DMS 273 (cell line): ENCODE results near the gene ALG14.
A peak's percentile ranks its signal among the peaks of the same experiment; 100 is the strongest.
"Not testable (repeated sequence)": the region's sequence is repeated elsewhere in the genome, so short reads cannot be mapped to it uniquely, and the experiment has no call there.

Experiments
- DNase-seq: peaks from one replicate; lab custom pipeline; 2025; ENCODE audit not compliant: unreplicated experiment; lab: John Stamatoyannopoulos, UW

Gene ALG14, protein sequence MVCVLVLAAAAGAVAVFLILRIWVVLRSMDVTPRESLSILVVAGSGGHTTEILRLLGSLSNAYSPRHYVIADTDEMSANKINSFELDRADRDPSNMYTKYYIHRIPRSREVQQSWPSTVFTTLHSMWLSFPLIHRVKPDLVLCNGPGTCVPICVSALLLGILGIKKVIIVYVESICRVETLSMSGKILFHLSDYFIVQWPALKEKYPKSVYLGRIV

DNA sequence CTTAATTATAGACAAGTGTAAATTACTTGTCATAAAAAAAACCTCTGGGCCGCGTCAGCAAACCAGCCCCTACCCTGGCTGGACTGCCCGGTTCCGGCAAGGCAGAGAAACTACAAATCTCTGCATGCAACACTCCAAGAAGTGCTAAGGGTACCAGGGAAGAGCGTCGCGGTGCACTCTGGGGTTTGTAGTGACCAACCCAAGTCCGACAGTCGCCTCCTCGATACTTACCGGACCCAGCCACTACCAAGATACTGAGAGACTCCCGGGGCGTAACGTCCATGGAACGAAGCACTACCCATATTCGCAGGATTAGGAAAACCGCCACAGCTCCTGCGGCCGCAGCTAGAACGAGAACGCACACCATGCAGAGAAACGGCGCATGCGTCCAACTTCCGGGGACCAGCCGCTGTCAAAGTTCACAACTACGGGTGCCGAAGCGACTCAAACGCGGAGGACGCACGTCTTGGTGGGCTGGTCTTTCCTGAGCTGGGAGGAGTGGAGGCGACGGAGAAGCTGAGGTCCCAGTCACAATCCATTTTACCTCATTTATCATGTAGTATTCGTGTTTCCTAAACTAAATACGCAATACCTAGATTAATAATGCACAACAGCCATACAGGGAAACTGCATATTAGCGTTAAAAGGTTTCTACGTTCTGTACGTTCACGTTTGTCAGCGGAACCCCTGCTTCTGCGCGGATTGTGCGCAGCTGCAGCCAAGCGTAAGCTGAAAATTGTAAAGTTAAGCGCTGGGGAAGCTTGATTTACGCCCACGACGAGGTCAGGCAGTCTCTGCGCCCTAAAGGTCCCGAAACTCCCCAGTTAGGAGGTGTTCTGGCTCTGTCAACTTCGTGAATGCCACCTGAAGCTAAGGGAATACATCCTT is at the start of gene ALG14:
TSS of gene ALG14 (minus strand) at position 420 of the 888 bp plus-strand sequence. CDS start at position 367, 53 bp downstream.
- peak; percentile 98 for DNase-seq

DNA sequence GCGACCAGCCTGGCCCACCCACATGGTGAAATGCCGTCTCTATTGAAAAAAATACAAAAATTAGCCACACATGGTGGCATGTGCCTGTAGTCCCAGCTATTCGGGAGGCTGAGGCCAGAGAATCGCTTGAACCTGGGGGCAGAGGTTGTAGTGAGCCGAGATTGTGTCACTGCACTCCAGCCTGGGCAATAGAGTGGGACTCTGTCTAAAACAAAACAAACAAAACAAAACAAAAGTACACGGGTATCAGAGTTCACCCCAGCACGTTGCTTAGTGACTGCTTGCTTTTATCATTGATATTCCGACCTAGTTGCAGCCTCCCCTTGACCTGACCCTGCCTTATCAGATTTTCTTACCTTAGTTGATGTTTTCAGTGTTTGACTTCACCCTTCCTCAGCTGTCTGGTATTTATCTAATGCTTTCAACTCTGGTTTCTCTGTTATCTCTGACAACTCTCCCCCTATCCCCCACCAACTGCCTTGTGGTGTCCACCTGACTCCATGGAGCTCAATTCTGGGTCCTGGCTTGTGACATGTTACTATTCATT is 49.5 kb upstream of the ALG14 start:
- no peak for DNase-seq

DNA sequence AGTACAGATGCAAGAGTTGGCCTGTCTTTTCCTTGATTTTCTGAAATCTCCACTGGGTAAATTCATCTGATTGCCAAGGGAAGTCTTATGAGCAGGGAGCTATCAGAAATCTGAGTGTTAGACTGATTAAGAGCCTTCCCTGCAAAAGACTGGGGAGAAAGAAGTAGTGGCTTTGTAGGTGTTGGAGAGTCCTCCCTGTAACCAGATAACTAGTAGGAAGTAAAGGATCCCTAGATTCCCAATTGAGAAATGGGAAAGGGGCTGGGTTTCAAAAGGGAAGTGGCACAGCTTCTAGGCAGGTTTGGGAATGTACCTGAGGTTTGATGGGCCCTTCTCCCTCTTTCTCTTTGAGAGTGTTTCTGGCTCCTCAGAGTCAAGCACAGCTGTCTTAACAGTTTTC is 46.5 kb upstream of the ALG14 start:
- DNase-seq = no peak

DNA sequence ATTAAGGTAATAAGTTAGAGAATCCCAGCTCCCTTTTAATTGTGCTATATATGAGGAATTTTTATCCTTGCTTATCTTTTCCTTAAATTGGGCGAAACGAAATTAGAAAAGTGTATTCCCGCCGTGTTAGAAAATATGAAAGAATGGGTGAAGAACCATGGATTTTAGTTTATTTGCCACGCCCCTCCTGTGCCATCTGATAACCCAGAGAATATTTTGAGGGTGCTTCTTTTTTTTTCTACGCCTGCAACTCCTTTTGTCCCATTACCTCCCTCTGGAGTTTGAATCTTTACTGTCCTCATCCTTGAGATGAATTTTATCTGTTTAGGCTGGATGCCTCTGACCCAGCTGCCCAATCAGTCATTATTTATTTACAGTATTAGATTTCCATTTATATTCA is 46.0 kb upstream of the ALG14 start:
- DNase-seq = no peak

DNA sequence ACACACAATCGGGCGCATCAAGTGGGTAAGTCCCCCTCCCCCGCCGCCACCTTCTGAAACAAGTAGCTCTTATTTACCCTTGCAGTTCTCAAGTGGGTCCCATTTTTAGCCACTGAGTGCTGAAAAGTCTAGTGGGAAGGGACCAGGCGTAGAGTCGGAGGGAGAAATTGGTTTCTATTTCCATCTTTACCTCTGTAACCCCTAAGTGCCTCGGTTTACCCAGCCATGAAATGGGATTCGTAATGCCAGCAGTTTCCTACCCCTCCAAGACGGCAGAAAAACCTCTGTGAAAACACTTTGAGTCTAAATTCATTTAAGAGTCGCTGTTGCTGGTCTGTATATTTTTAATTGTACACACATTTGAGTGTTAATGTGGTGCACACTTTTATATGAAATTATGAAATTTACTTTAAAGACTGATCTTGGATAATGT is 45.3 kb upstream of the ALG14 start:
- no peak for DNase-seq

DNA sequence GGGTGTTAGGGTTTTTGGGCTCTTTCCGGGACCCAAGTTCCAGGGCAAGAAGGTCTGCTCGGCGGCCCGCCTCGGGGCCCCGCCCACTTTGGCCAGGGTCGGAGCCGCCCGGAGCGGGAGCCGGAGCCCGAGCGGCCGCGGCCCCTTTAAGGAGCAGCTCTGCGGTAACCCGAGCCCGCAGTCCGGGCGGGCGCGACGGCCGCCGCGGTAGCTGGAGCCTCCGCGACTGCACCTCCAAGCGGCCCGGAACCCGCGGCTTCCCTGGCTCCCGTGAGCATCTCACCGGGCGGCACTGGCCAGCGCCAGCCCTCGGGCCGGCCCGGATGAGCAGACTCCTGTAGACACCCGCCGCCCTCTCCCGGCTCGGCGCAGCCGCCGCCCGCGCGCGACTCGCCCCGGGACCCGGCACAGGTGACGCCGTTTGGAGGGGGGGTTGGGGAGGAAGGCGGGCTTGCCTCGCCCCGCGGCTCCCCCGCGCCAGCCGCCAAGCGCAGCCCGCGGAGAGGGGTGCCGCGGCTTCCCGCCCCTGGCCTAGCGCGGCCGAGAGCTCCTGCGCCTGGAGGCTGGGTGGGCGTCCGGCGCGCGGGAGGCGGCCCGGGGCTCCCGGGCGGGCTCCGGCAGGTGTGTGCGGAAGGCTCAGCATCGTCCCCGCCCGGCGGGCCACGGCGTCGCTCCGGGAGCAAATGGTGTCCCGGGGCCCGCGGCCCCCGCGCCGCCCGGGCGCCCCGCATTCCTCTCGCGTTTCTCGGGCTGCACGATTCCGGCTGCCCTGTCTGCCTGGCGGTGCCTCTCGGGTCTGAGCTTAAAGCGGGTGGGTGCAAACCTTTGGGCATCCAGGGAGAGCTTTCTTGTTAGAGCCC is 44.7 kb upstream of the ALG14 start, which contains the start of gene TLCD4:
TSS of gene TLCD4 (plus strand) at position 149 of the 860 bp plus-strand sequence. CDS start 26,547 bp downstream, outside the sequence.
- peak; percentile 86 for DNase-seq

DNA sequence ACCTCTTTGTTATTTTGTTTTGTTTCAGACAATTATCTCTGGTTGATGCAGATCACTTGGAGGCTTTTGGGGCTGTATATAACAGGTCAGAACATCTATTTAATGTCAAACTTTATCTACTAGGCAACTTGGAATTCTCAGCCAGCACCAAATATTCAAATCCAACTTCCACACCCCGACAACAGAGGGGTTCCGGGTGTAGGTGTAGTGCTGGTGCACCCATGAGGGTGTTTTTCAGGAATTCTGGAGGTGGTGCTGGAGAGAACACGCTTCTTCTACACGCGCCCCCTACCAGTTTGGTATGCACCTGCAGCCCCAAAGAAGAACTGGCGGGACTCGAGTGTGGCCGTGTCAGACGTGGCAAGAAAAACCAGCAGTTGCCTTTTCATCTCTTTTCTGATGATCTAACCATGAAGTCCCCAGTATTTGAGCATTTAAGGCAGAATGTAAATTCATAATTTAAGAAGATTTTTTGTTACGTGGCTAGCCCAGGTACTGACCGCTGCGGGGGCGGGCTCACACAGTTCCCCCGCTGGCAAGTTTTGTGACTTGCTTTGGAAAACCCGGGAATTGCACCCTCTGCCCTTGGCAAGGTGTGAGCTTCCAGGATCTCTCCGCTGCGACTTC is 43.9 kb upstream of the ALG14 start:
- peak; percentile 93 for DNase-seq

DNA sequence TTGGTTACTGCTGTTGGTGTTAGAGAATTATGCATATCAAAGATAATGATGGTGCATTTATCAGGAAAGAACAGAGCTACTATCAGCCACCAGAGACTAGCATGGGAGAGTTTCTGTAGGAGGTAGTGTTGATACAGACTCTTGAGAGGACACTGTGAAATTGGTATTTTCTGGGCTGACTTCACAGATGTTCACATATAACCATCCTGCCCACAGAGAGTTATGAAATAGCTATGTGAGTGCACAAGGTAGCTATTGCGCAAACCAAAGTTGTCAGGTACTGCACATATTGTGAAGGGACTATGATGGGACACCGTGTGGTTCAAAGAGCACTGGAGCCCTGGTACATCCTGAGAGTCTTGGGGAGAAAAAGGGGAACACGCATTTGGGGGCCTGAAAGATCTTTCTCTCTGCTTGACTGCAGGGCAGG is 43.0 kb upstream of the ALG14 start:
- DNase-seq = no peak

DNA sequence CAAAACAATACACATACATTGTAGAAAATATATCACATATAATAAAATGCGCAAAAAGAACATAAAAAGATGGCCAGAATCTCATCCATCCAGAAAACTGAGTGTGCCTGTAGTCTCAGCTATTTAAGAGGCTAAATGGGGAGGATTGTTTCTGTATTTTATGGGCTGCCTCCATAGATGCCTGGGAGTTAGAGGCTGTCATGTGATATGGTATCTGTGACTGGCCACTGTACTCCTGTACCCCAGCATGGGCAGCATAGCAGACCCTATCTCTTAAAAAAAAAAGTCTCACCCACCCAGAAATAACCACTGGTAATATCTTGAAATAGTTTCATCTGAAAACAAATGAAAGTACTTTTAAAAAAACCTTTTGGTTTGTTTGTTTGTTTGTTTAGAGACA is 40.9 kb upstream of the ALG14 start:
- no peak for DNase-seq

DNA sequence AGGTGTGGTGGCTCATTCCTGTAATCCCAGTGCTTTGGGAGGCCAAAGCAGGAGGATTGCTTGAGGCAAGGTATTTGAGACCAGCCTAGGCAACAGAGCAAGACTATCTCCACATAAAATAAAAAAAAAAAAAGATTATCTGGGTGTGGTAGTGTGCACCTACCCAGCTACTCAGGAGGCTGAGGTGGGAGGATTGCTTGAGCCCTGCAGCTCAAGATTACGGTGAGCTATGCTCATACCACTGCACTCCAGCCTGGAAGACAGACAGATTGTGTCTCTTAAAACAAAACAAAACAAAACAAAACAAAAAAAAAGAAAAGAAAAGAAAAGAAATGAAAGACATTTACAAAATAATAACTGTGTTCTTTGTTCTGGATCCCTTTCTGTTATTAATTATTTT is 38.3 kb upstream of the ALG14 start:
- DNase-seq = no peak

DNA sequence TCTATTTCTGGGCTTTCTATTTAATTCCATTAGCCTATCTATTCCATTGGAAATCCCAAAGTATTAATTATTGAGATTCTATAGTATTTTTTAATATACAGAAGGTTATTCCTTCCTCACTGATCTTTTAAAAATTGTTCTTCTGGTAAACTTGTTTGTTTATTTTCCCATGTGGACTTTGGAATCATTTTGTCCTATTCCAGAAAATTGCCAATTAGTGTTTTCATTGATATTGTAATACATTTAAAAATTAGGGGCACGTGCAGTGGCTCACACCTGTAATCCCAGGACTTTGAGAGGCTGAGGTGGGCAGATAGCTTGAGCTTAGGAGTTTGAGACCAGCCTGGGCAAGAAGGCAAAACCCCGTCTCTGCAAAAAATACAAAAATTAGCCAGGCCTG is 36.0 kb upstream of the ALG14 start:
- DNase-seq = no peak

DNA sequence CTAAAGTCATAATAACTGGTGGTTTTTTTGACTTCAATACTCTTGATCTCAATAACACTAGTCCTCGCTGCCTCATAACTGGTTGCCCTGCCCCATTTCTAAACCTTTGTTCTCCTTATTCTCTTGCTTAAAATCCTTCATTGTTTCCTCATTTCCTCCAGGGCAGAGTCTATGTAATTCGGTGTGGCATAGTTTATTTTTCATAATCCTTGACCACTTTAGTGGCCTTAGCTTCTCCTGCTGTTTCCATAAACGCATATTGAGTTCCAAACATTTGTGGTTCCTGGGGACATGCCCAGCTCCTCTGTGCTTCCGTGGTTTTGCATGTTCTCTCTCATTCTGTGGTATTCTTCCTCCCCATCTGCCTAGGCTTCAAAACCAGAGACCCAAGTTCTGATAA is 25.4 kb upstream of the ALG14 start:
- no peak for DNase-seq

DNA sequence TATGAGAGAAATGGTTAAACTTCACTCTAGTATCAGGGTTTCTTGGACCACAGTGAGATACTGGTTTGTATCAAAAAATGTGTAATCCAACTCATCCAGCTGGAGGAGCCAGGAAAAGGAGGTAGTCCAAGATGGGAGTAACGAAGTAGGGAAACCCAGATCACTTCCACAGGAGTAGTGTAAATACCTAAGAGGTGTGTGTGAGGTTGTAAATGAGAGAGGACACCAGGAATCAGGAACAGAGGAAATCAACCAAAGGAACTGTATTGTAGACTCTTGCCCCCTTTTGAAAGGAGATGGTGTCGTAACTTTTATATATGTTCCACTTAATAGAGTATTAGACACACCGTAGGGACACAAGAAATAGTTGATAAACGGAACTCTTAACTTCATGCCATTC is 24.7 kb upstream of the ALG14 start:
- no peak for DNase-seq

DNA sequence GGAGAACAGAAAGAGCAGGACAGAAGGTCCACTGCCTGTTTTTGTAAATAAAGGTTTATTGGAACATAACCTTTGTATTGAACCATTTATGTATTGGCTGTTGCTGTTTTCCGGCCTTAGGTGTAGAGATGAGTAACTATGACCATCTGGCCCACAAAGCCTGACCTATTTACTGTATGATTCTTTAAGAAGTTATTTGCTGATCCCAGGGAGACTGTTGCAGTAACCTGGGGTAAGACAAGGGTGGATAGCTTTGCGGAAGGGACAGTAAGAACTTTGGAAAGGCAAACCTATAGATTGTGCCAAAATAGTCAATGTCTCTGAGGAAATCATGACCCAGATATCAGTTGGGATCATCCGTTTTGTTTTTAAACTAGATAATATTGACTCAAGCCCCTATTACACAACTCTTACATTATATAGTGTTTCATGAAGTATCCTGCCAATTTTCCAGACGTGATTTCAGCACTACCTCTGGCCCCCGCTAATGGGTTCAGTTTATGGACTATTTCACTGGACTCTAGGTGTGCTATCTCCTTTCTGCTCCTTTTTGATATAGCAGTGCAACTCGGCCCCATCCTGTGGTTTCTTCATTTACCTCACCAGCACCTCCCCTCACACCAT is 23.6 kb upstream of the ALG14 start:
- no peak for DNase-seq

DNA sequence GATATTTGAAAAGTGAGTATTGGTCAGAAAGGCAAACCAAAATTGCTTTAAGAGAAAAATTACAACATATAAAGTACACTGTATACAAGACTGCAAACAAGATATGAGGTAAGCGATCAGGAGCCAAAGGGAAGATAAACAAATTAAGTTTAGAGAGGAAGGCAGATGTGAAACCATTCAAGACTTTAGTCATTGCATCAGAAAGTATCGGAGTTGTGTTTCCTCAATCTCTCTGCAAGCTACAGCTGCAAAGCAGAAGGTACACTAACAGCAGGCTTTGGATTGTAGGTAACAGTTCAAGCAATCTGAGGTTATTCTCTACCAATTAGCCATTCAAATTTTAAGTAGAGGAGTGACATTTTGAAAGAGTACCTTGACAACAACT is 23.1 kb upstream of the ALG14 start:
- no peak for DNase-seq

DNA sequence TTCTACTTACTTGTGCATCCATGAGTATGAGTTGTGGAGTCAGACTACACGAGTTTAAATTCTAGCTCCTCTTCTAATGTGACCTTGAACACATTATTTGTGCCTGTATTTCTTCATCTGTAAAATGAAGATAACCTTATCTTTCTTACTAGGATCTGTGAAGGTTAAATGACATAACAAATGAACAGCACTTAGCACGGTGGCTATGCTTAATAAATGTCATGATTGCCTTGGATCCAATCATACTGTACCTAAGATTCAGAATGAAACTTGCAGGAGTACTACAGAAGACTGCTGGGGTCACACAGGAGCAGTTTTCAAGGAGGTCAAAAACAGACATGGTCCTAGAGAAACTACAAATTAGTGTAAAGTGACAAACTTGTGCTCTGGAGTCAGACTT is 22.2 kb upstream of the ALG14 start:
- no peak for DNase-seq

DNA sequence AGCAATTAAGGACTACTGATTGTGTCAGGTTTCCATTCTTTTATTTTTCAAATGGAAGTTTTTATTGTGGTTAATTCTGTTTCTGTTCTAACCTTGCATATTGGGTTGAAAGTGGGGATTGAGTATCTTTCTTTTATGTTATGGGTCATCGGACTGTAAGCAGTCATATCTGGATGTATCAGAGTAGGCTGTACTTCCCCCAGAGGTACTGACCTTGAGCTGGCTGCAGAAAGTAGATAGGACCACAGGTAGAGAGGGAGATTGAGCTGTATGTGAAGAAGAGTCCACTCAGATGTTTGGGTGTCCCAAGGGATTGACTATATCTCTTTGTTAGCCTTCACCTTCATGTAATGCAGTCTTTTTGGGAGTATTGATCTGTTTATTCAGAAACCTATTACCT is 20.5 kb upstream of the ALG14 start:
- DNase-seq = no peak

DNA sequence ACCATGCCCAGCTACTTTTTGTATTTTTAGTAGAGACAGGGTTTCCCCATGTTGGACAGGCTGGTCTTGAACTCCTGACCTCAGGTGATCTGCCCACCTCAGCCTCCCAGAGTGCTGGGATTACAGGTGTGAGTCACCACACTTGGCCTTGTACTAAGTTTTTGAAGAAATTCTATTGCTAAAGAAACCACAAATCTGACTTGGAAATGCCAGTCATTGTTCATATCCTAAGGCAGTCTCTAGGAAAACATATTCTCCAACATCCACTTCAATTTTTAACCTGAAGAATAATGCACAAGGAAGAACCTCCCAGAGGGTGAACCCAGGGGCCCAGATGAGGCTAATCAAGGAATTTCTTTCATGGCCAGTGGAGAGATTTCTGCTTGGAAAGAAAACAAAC is 20.1 kb upstream of the ALG14 start:
- not testable (repeated sequence) for DNase-seq

DNA sequence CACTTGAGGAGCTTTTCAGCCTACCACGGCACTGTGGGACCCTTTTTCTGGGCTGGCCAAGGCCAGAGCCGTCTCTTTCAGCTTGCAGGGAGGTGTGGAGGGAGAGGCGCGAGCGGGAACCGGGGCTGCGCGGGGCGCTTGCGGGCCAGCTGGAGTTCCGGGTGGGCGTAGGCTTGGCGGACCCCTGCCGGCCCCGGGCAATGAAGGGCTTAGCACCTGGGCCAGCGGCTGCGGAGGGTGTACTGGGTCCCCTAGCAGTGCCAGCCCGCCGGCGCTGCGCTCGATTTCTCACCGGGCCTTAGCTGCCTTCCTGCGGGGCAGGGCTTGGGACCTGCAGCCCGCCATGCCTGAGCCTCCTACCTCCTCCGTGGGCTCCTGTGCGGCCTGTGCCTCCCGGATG is 18.5 kb upstream of the ALG14 start:
- not testable (repeated sequence) for DNase-seq

DNA sequence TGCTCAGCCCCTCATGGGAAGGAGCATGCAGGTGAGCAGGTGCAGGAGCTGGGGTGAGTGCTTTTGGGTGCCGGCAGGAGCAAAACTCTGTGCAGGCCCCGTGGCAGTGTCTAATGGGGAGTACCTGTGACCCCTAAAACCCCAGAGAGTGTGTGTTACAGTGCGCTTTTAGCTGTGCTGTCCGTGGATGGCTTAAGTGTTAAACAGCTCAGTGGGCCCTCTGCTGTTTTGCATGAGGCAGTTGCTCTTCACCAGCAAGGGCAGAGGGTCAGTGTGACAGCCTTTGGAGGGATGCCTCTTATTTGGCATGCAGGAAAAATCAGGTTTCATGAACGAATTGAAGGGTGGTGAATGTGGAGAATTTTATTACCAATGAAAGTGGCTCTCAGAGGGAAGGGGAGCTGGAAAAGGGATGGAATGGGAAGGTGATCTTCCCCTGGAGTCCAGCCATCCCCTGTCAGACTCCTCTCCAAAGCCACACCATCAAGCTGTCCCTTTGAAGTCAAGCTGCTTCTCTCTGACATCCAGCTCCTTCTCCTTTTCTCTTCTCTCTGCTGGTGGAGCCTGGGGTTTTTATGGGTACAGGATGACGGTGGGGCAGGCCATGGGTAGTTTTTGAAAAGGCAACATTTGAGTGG is 17.0 kb upstream of the ALG14 start:
- DNase-seq = no peak
